ENCODE measurements around the gene AMN1.
"Not testable (repeated sequence)": the region's sequence is repeated elsewhere in the genome, so short reads cannot be mapped to it uniquely, and the experiment has no call there.

AMN1 gene

DNA sequence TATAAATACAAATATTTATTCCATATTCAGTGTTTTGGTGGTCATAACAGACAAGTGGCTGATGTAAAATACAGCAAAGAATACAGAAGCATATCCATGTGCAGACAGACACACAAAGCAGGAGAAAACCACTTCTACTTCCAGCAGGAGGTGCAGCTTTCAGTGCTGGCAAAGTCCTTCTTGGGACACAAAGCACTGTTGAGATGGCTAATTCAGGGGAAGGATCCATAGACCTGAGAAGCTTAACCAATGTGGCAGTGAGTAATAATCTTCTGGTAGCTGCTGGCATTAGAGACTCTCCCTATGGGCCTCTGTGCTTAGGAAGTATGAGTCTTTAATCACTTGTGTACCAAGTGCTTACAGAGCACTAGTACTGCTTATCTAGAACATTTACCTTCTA lies 26.8 kb downstream of the AMN1 start:
- no peak overlapping the region for H3K4me3 ChIP-seq (ENCODE audit: low read length)
- DNase-seq (ENCODE audit: low read depth, low spot score) = no peak

GRCh38 chr12:31689921-31690320 lies 38.9 kb downstream of the AMN1 start:
- H3K4me3 ChIP-seq (ENCODE audit: low read length) = not testable (repeated sequence)

GRCh38 chr12:31687101-31687527 lies 41.7 kb downstream of the AMN1 start:
- H3K4me3 ChIP-seq (ENCODE audit: low read length) = no peak overlapping the region
- peak; percentile 32 for DNase-seq (ENCODE audit: low read depth, low spot score)

More at GRCh38 chr12:31689921-31690320, 38.9 kb downstream of the AMN1 start:
- not testable (repeated sequence) for DNase-seq (ENCODE audit: low read depth, low spot score)

- DNase-seq (ENCODE audit: low read depth, low spot score) = no peak
Measured at GRCh38 chr12:31685801-31686200, 43.0 kb downstream of the AMN1 start.

DNA sequence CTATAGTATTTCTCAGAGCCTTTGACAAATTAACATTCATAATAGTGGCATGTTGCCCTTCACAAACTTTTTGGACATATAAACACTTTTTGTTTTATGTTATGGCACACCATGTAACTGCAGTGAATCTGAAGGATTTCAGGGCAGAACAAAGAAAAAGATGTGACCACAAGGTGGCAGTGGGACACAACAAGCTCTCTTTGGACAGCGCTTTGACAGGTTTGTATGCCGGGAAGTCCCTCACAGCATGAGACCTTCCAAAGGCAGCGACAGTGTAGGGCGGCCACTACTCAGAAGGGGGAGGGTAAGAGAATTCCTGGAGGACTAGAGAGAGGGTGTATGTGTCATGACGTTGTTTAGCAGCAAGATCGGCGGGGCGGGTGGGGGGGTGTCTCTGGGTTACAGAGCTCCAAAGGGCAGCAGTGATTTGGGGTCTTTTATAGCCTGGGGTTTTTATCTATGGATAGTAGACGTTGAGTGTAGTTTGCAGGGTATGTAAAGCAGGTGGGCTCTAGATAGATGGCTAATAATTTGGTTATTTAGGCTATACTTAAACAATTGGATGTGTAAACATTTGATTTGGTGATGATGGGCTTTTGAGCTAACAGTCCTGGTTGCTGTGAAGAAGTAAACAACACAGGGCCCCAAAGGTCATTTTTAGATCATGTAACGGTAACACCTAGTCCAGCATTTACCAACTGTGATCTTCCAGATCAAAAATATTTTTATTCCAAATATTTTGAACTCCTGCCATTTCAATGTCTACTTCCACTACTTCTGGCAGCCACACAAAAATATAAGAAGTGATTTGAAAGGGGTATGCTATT lies 46.5 kb downstream of the AMN1 start:
- H3K4me3 ChIP-seq (ENCODE audit: low read length) = no peak overlapping the region
- DNase-seq (ENCODE audit: low read depth, low spot score) = peak; percentile 88

More at GRCh38 chr12:31685801-31686200, 43.0 kb downstream of the AMN1 start:
- no peak overlapping the region for H3K4me3 ChIP-seq (ENCODE audit: low read length)

- no peak for DNase-seq (ENCODE audit: low read depth, low spot score)
- no peak overlapping the region for H3K4me3 ChIP-seq (ENCODE audit: low read length)
Measured at GRCh38 chr12:31672521-31672920, 56.3 kb downstream of the AMN1 start.

- not testable (repeated sequence) for H3K4me3 ChIP-seq (ENCODE audit: low read length); DNase-seq (ENCODE audit: low read depth, low spot score)
Measured at GRCh38 chr12:31669582-31669981, 59.2 kb downstream of the AMN1 start.

DNA sequence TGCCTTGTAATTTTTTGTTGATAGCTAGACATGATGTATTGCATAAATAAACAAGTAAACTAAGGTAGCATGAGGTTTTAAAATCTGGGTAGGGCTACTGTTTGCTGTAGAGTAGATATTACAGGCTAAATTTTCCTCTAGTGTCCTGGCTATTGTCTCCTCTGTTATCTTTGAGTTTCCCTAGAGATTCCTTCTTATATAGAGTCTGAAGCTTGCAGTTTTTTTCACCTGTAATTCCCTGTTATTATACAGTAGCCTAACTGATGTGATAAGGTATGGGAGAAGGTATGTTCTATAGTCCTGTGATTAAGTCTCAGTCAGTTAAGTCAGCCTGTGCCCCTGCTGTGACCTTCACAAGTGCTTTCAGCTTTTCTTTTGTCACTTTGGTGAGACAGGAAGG lies 59.8 kb downstream of the AMN1 start:
- DNase-seq (ENCODE audit: low read depth, low spot score) = no peak
- H3K4me3 ChIP-seq (ENCODE audit: low read length) = no peak overlapping the region

DNA sequence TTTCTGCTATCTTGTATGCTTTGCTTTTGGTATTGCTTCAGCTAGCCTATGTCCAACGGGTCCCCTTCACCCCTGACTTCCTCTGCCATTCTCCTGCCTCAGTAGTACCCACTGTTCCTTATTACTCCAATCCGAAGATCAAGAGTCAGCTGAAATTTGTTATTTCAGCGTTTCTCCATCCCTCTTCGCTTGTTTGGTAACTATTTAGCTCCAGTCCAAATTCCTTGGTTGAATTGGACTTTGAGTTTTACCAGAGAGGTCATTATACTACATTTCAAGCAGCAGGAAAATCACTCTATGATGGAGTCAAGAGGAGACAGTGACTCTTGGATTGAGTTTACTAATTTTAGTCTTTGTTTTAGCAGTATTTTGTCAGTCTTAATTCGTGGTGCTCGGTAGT lies 64.8 kb downstream of the AMN1 start:
- DNase-seq (ENCODE audit: low read depth, low spot score) = no peak

DNA sequence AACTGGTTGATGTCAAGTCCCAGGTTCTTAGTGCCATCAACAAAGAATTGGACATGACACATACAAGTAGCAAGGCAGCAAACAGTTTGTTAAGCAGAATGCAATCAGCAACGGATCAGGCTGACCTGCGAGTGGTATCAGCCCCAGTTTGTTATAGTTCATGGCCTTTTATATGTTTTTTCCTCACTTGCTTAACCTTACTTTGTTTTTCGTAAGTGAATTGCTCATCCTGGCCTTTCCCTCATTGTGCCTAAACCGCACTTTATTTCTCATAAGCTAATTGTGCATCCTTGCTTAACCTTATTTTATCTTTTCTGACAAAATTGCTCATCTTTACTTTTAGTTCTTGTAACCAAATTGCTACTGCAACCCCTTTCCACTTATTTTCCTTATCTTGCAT lies 65.2 kb downstream of the AMN1 start:
- DNase-seq (ENCODE audit: low read depth, low spot score) = no peak
- no peak overlapping the region for H3K4me3 ChIP-seq (ENCODE audit: low read length)

More for the DNA sequence above, 64.8 kb downstream of the AMN1 start:
- no peak overlapping the region for H3K4me3 ChIP-seq (ENCODE audit: low read length)

DNA sequence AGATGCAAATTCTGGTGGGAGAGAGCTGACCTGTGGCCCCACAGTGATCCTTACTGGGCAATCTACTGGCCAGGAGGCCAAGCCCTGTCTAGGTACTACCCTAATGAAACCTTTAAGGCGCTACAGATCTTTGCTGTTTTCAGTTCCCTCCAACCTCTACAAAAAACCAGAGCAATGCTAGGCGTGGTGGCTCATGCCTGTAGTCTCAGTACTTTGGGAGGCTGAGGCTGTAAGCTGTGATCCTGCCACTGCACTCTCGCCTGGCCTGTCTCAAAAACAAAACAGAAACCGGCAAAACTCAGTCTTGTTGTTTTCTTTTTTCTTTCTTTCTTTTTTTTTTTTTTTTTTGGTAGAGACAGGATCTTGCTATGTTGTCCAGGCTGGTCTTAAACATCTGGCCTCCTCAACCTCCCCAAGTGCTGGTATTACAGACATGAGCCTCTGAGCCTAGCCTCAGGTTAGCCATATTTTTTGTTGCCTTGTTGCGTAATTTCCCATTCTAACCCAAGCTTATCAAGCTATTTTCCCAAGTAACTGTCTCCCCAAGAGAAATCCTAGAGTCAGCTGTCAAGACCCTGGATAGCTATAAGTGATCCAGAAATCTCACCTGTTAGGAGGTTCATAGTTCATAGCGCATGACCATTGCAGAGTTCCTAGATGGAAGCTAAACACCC lies 66.5 kb downstream of the AMN1 start:
- no peak overlapping the region for H3K4me3 ChIP-seq (ENCODE audit: low read length)
- no peak for DNase-seq (ENCODE audit: low read depth, low spot score)

DNA sequence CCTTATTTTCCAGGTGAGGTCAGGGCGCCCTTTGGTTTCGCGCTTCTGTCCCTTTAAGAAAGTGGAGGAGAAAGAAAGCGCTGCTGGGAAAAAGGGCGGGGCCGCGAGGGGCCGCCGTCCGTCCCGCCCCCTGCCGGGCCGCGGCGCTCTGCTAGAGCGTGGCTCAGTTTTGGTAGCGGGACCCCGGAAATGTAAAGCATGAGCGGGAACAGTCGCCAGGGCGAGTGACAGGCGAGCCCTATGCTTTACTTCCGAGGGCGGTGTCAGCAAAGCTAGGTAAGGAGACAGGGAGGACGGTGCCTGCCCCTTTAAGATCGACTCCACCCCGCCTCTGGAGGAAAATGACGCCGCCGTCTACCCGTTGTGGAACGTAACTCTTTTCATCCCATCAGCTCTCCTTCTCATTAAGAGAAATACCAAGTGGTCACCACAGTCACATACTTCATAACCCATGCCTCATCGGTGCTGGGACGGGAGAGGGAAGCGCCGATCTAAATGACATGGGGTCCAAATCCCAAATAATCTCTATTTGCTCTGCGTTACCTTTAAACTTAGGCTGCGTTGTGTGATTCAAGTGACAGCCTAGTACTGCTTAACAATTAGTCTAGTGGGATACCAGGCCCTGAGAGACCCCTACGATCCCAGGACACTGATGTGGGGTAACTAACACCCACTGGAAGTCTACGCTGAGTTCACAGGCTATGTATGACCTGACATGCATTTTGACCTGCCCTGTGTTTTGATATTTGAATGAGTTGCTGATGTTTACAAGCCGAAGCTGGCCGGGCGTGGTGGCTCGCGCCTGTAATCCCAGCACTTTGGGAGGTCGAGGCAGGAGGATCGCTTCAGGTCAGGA lies 69.5 kb downstream of the AMN1 start, which contains the start of gene ETFBKMT:
Gene ETFBKMT (plus strand): TSS at position 602 of the 856 bp plus-strand sequence. CDS start 2,266 bp downstream, outside the sequence.
- peak within 1 kb of the TSS; percentile 81 for H3K4me3 ChIP-seq (ENCODE audit: low read length)
- peak; percentile 95 for DNase-seq (ENCODE audit: low read depth, low spot score)

GRCh38 chr12:31658471-31659086 lies 70.2 kb downstream of the AMN1 start:
- no peak for DNase-seq (ENCODE audit: low read depth, low spot score)
- H3K4me3 ChIP-seq (ENCODE audit: low read length) = peak overlapping the region; percentile 81

- no peak overlapping the region for H3K4me3 ChIP-seq (ENCODE audit: low read length)
- DNase-seq (ENCODE audit: low read depth, low spot score) = no peak
Measured at GRCh38 chr12:31655792-31656191, 73.0 kb downstream of the AMN1 start.

GRCh38 chr12:31655208-31655607 lies 73.6 kb downstream of the AMN1 start:
- H3K4me3 ChIP-seq (ENCODE audit: low read length) = no peak overlapping the region
- no peak for DNase-seq (ENCODE audit: low read depth, low spot score)

DNA sequence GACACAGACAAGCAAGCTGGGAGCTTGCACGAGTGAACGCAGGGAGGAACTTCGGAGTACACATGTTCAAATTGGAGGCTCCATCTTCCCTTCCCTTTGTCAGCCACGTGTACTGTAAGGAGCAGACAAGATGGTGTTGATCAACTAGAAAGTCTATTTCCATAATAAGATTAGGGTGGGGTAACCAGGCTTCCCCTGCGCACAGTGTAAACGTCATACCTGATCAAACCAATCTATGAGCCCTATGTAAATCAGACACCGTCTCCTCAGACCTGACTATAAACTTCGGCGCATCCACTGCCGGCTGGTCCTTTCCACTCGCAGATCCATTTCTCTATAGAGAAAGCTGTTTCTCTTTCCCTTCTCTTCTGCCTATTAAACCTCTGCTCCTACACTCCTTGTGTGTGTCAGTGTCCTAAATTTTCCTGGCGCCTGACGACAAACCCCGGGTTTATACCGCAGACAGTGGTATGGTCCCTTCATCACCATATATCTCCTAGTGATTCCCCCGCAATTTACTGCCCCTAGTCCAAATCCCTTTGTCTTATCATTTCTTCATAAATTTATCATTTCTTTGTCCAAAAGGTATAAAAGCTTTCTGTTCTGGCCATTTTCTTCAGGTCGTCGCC lies 76.8 kb downstream of the AMN1 start:
- H3K4me3 ChIP-seq (ENCODE audit: low read length) = no peak overlapping the region
- DNase-seq (ENCODE audit: low read depth, low spot score) = no peak

GRCh38 chr12:31650918-31651317 lies 77.9 kb downstream of the AMN1 start:
- no peak overlapping the region for H3K4me3 ChIP-seq (ENCODE audit: low read length)
- no peak for DNase-seq (ENCODE audit: low read depth, low spot score)

DNA sequence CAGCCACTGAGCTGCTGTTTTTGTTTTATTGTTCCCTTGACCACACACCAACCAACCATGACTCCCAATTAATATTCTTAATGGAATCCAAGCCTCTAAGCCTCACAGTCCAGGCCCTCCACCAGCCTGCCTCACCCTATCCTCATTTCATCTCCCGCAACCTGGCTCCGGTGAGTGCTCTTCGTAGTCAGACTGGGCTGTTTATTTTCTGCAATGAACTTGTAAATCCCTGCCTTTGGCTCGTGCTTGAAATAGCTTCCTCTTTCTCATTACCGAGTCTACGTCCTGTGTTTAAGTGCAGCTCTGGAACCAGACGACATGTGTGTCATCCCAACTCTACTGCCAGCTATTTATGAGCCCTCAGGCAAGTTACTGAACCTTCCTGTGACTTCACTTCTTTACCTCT lies 81.7 kb downstream of the AMN1 start:
- no peak for DNase-seq (ENCODE audit: low read depth, low spot score)
- H3K4me3 ChIP-seq (ENCODE audit: low read length) = no peak overlapping the region

GRCh38 chr12:31645924-31646323 lies 82.9 kb downstream of the AMN1 start:
- H3K4me3 ChIP-seq (ENCODE audit: low read length) = no peak overlapping the region
- DNase-seq (ENCODE audit: low read depth, low spot score) = no peak

Data from Jurkat, Clone E6-1 (cell line).